Stimulated activated CD8-positive, alpha-beta memory T cell treated with anti-CD3 and anti-CD28 coated beads, Interleukin-2, amount 100 ng/mL, for 1 hour (primary cell): Measurements from ENCODE around the gene GPRC5C.

Source experiments
- DNase-seq, 2 donors: peaks; one replicate each; pipeline ENCODE4 v3.0.0-alpha.2; 2020; ENCODE audit warnings: low read depth in 2 of 2

The GPRC5C gene

DNA sequence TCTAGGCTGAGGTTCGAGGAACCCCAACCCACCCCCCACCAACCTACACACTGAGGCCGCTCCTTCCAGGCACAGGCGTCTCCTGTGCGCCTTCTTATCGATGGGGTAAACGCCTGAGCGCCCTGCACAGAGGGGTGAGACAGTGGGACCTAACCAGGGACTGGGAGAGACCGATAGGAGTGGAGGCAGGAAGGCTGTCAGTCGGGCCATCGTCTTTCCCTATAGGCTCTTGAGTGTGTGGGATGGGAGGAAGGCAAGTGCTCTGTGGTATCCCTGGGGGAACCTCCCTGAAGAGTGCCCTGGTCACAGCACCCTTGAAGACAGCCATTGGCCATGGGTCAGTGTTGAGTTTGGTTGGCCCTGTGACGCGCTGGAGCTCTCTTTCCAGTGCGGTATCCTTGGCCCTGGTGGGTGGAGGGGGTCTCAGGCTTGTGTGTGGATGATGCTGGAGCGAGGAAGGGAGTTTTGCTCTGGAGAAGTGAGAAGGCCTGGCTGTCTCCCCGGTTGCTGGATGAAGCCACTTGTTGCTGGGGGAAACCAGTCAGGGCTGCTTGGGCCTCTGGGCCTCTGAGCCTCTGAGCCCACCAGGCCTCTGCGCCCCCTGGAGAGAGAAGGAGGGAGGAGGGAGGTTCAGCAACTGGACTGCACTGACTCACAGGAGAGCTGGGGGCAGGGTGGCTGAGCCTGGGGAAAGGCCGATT lies 1.7 kb downstream of the GPRC5C start:
- DNase-seq = no peak

DNA sequence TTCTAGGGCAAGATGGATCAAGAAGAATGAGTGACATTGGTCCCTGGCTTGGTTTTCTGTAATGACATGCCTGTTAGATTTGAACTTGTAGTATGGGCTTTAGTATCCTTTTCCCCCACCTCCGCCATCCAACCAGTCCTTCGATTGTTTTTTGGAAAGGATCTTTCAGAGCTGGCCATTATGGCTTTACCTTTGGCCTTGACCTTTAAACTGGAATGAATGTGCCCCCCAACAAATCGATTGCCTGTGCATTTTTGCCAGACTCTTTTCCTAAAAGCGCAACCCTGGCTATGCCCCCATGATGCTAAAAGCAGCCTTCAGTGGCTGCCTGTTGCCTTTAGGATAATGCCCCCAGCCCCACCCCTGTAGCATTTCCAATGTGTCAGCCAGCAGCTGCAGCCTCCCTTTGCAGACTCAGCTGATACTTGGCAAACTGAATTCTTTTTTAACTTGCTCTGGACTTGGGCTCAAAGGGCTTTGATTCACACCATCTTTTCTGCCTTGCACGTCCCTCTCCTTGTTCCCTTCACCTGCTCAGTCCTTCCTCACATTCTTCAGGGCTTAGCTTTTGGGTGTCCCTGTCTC lies 4.0 kb downstream of the GPRC5C start:
- no peak for DNase-seq

DNA sequence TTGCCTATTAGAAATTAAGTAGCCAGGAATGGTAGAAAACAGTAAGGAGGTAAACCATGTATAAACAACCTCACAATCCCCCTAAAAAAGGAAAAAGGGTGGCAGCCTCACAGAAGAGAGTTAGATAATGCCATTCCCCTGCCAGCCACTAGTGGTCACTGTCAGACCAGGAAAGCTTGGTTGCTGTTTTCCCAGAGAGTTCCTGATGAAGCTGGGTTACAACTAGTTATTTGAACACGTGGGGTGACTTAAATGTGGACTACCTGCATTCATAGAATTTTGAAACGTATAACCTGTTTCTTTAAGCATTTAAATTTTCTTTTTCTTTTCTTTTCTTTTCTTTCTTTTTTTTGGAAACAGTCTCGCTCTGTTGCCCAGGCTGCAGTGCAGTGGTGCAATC lies 5.8 kb downstream of the GPRC5C start:
- DNase-seq = no peak

DNA sequence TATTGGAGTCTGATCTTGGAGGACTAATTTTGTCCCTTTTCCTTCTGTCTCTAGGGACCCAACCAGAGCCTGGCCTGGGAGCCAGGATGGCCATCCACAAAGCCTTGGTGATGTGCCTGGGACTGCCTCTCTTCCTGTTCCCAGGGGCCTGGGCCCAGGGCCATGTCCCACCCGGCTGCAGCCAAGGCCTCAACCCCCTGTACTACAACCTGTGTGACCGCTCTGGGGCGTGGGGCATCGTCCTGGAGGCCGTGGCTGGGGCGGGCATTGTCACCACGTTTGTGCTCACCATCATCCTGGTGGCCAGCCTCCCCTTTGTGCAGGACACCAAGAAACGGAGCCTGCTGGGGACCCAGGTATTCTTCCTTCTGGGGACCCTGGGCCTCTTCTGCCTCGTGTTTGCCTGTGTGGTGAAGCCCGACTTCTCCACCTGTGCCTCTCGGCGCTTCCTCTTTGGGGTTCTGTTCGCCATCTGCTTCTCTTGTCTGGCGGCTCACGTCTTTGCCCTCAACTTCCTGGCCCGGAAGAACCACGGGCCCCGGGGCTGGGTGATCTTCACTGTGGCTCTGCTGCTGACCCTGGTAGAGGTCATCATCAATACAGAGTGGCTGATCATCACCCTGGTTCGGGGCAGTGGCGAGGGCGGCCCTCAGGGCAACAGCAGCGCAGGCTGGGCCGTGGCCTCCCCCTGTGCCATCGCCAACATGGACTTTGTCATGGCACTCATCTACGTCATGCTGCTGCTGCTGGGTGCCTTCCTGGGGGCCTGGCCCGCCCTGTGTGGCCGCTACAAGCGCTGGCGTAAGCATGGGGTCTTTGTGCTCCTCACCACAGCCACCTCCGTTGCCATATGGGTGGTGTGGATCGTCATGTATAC lies 8.0 kb downstream of the GPRC5C start:
- DNase-seq = no peak

DNA sequence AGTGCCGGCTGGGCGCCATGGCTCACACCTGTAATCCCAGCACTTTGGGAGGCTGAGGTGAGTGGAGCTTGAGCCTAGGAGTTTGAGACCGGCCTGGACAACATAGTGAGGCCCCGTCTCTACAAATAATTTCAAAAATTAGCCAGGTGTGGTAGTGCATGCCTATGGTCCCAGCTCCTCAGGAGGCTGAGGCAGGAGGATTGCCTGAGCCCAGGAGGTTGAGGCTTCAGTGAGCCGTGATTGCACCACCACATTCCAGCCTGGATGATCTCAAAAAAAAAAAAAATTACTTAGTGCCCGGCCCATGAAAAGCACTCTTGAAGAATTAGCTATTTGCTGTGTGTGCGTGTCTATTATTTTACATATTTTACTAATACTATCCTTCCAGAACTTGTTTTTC lies 9.6 kb downstream of the GPRC5C start:
- DNase-seq = no peak

DNA sequence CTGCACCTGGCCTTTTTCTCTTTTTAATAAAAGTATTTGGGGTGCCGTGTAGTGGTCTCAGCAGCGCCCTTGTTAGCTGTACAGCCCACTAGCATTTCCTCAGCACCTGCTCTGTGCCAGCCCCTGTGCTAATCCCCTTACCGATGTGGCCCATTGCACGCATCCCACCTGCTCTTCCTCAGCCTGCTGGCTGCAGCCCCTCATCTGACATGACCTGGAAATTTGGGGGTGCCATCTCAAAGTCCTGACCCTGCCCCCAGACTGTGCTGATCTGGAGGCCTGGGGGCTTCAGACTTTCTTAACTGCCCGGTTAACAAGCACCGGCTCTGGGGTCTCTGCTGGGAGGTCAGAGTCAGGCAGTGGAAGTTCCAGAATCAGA lies 10.4 kb downstream of the GPRC5C start:
- no peak for DNase-seq

DNA sequence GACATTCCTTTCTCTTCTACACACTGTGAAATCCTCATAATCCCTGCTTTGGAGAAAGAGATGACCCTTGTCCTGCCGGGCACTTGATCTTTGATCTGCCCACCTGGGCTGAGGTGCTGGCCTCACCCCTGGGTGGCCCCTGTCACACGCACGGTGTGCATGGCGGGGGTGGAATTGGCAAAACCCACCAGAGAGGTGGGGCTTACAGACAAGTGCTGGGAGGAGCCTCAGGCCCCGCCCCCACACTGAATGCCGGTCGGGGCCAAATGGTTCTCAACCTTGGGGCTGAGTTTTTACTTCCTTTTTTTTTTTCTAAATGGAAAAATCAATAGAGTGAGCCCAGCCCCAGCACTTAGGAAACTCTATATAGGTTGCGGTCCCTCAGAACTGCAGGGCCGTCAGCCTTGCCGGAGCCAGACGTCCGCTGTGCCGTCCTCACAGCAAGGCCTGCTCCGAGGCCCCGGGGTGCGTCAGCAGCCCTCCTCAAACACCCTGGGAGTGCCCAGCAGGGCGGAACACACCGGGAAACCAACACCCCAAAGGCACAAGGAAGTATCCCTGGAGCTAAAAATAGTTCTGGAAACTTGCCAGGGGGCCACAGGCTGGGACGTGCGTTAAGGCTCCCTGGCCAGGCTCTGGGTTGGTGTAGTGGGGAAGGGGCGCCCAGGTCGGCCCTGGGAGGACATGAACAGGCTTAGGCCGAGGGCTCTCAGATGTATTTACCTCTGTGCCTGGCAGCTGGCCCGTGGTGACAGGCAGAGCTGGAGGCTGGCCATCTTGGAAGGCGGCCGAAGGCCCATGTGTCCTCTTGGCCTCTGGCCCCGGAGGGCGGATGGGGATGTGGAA lies 11.0 kb downstream of the GPRC5C start:
- DNase-seq = no peak

DNA sequence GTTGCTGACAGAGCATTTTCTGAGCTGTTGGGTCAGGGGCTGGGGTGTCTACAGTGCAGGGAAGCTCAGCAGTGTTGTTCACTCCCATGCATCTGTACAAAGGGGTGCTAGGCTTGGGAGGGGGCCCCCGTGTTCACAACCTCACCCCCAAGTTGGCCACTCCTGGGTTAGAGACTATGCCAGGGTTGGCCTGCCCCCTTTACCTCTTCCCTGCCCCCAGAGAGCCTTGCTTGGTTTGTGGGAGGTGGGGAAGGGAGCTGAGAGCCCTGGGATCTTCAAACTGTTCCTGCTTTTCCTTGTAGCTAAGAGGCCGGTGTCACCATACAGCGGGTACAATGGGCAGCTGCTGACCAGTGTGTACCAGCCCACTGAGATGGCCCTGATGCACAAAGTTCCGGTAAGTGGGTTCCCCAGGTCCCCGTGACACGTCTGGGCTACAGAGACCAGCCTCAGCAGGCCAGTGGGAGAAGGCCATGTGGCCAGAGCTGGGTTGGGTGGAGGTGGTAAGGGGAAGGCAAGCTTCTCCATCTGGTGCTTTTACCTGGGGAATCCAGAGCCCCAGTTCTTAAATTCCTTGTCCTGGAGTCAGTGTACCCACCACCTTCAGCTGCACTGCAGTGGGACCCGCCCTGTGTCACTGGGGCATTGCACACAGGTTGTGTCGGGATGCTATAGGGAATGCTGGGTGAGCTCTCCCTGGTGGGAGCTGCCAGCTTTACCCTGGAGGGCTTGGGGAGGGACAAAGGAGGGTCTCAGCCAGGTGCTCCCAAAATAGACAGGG lies 11.8 kb downstream of the GPRC5C start:
- no peak for DNase-seq

DNA sequence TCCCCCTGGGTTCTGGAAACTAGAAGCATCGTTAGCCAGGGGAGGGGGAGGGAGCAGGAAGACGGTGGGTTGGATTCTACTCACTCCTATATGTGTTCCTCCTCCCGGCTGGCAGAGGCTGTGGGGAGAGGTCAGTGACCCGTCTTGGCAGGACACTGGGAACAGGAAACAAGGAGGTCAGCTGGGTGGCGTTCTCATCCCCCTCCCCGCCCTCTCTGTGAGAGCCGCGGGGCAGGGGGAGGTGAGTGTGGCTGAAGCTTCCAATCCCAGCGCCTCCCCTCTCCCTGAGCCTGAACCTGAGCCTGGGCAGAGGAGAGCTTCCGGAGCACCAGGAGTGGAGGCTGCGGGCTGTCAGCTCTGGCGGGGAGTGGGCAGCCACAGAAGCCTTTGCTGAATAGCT lies 12.5 kb downstream of the GPRC5C start:
- no peak for DNase-seq

DNA sequence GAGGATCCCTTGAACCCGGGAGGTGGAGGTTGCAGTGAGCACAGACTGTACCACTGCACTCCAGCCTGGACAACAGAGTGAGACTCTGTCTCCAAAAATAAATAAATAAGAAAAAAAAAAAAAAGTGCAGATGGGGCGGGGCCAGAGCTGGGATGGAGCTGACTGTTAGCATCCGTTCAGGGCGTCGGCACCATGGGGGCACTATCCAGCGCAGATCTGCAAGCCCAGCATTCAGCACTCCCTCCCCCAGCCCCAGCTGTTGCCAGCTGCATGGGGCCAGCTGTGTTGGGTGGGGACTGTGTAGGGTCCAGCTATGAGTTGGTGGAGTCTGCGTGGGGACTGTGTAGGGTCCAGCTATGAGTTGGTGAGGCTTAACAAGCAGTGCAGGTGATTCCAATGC lies 13.3 kb downstream of the GPRC5C start:
- no peak for DNase-seq

DNA sequence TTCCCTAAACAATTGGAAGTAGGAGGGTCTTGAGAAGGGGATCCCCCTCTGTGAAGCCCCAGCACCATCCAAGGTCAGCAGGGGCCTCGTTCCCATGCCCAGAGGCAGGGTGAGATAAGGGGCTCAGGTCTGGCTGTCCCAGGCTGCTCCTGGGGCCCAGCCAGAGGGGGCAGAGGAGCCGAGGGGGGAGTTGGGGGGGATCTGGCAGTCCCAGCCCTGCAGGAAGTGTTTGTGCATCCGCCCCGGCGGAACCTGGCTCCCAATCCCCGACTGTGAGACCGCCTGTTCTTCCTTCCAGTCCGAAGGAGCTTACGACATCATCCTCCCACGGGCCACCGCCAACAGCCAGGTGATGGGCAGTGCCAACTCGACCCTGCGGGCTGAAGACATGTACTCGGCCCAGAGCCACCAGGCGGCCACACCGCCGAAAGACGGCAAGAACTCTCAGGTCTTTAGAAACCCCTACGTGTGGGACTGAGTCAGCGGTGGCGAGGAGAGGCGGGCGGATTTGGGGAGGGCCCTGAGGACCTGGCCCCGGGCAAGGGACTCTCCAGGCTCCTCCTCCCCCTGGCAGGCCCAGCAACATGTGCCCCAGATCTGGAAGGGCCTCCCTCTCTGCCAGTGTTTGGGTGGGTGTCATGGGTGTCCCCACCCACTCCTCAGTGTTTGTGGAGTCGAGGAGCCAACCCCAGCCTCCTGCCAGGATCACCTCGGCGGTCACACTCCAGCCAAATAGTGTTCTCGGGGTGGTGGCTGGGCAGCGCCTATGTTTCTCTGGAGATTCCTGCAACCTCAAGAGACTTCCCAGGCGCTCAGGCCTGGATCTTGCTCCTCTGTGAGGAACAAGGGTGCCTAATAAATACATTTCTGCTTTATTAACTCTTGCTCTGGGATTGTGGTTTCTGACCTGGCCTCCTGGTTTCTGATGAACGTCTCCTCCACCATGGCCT lies 14.9 kb downstream of the GPRC5C start:
- no peak for DNase-seq

DNA sequence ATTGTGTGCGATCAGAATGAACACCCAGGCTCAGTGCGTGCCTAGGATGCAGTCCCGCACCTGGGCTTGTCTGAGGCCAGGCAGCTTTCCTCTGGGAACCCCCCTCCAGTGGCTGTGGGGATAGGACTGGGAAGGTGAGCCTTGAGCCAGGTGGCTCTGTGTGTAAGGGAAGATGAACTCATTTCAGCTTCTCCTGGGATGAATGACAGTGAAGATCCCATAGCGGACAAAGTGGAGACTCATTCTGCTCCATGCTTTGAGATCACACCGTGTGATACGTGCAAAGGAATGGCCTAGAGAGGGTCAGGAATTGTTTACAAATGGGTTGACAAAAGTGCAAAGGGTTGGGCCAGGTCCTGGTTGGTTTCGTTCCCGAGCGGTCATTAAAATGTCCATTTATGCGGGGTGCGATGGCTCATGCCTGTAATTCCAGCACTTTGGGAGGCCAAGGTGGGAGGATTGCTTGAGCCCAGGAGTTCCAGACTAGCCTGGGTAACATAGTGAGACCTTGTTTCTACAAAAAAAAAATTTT lies 15.8 kb downstream of the GPRC5C start:
- no peak for DNase-seq

DNA sequence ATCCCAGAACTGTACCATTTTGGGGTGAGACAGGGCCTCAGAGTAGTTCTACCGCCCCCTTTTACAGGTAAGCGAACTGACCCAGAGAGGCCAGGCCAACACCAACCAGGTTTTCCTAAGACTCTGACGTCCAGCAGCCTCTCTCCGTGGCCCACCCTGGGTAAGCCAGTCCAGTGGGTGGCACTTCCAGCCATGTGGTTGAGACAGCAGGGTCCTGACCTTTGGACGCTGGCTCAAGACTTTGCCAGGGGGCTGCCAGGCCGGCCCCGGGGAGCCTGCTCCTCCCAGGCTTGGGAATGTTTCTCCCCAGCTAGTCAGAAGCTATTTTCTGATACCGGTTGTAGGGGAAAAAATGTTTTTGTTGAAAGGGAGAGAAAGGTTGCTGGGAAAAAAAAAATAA lies 16.9 kb downstream of the GPRC5C start:
- DNase-seq = no peak

DNA sequence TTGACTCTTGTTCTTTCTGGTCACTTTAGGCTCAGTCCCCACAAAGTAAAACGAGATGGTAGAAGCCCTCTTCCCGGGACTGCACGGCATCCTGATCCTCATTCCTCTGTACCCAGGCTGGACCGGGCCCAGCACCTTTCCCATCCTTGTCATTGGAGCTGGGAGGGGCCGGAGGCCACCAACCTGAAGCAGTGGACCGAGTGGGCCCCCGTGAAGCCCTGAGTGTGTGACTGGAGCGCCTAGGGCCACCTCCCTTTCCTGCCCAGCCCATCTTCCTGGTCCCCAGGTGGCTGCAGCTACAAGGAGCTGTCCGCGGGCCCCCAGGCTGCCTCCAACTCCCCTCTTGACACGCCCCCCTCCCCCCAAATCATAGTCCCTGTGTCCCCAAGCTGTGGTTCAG lies 17.4 kb downstream of the GPRC5C start:
- DNase-seq = no peak

DNA sequence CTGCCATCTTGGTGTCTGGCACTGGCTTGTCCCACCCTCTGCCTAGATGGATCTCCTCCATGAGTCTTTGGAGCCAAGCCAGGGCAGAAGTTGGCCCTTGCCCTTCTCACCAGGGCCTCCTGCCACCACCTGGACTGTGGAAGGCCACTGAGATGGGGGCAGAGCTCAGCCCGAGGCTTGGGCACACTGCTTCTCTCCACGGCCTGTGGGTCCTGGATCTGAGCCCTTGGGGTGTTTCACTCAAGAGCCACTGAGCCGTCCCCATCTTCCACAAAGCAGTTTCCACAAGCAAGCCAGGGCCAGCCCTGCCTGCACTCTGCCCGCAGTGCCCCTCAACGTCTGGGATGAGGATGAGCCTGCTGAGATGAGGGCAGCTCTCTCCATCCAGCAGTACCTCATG lies 17.9 kb downstream of the GPRC5C start:
- no peak for DNase-seq

DNA sequence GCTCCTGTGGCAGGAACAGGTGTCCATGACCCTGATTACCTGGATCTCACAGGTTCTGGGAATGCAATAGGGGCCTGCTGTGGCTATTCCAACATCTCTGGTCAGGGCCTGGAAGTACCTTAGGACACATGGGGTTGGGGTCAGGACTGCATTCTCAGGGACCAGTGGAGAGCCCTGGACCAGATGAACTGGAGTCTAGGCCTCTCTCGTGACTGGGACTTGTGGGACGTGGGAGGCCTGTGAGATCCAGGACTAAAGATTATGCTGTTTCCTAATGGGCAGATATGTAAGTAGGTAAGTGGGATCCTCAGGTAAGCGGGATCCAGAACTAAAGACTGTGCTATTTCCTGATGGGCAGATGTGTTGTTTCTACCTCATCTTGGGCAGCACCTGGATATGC lies 18.3 kb downstream of the GPRC5C start:
- no peak for DNase-seq

DNA sequence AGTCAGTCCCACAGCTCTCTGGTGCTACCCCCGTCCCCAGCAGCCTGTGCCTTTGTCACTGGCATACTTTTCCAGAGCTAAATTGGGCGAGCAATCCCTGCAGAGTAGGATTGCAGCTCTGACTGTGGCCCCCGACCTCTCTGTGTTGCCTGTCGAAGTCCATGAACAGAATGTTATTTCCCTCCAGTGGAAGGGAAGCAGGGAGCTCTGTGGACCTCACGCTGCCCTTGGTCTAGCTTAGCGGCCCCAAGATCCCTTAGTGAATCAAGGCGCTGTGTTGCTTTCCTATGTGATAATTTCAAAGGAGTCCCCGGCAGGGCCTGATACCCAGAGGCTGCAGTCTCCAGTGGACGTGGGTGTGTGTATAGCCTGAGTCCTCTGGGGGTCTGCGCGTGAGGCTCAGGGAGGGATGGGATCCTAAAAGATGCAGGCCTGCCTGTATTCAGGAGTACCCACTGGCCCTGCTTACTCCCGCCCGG lies 19.1 kb downstream of the GPRC5C start:
- no peak for DNase-seq

DNA sequence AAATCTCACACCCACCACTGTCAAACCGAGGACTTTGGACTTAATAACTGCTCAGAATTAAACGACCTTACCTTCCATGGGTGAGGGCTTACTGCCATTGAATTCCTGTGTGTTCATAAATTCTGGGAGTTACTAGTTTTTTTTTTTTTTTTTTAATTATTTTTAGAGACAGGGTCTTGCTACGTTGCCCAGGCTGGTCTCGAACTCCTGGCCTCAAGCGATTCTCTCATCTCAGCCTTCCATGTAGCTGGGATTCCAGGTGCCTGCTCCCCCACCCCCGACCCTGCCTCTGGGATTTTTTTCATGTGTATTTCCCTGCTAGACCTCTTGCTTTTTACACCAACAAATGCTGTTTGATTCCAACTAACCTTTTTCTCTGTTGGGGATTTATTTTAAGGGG lies 19.7 kb downstream of the GPRC5C start:
- no peak for DNase-seq

DNA sequence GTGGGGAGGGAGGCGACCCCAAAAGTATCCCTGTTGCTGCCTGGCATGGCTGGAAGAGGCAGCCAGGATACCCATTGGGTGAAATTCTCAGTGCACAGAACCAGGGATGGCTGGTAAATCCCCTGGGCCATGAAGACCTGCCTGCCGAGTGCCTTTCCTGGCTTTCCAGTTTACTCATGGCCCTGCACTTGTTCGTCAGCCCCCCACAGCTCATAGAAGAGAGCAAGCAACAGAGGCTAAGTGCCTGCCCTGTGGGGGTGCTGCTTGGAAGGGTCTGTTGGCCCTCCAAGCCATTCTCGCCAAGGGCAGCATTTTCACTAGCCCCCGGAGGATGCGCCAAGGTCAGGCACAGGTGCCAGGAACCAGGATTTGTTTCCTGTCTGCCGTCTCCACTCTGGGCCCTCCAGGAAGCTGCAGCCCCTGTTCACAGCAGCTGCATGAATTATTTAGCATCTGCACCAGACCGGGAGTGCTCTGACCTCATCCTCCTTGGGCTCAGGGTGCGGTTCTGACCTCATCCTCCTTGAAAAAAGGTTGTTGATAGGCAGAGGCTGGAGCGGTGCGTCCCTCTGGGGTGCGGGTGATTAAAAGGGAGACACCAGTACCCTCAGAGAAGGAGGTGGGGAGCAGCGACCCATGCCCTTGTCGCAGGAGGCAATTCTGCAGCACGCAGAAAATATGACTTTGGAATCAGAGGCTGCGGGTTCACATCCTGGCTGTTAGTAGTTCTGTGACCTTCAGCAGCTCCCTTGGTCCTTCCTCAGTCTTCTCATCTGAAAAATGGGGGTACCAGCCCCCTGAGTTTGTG lies 20.3 kb downstream of the GPRC5C start:
- DNase-seq = no peak
